CD4-positive, alpha-beta memory T cell (primary cell): Measurements from ENCODE around the gene HSP90AB1. TPM values are rescaled to one million over a fixed set of nuclear protein-coding genes. Genes with fewer than 3 reads are reported as not detected.

Experiments used
- CTCF ChIA-PET: fragments of 350-600 bp; sonication (Branson Sonifier 250); formaldehyde crosslinking; loops from one replicate; lab custom pipeline; 2021; ENCODE audit warnings: inconsistent platforms; ENCODE audit not compliant: partially characterized antibody; lab: Charles Lee
- POLR2A ChIA-PET: fragments of 350-600 bp; sonication (Branson Sonifier 250); formaldehyde crosslinking; loops from one replicate; lab custom pipeline; 2021; ENCODE audit not compliant: partially characterized antibody; lab: Charles Lee
- DNase-seq, 5 donors: peaks; one replicate each; pipeline versions ENCODE4 v3.0.0 to v3.0.0-alpha.2; 2020 to 2022; ENCODE audit warnings: mixed read lengths in 1 of 5
- H3K27ac ChIP-seq: one replicate; pipeline ENCODE4 v1.7.0; 2013; ENCODE audit warnings: low read depth, low read length
- H3K27me3 ChIP-seq: 2 replicates; pipeline ENCODE4 v1.7.0; 2013; ENCODE audit warnings: mild to moderate bottlenecking, low read length, moderate library complexity; ENCODE audit not compliant: insufficient read depth
- H3K36me3 ChIP-seq: 2 replicates; pipeline ENCODE4 v1.7.0; 2013; ENCODE audit warnings: mild to moderate bottlenecking, low read length, moderate library complexity; ENCODE audit not compliant: insufficient read depth
- H3K4me1 ChIP-seq: 2 replicates; pipeline ENCODE4 v1.7.0; 2013; ENCODE audit warnings: mild to moderate bottlenecking, low read length, moderate library complexity; ENCODE audit not compliant: insufficient read depth
- H3K4me3 ChIP-seq, 2 donors: one replicate each; pipeline ENCODE4 v1.7.0; 2013; ENCODE audit warnings: low read length in 2 of 2, mild to moderate bottlenecking in 1 of 2
- H3K9me3 ChIP-seq, 2 donors: one replicate each; pipeline ENCODE4 v1.7.0; 2013; ENCODE audit warnings: low read length in 2 of 2, control low read depth in 1 of 2; ENCODE audit not compliant: control insufficient read depth in 1 of 2
- H3K27ac Mint-ChIP-seq, 7 donors: one replicate each; pipeline ENCODE4 v1.8.0; 2020 to 2021; ENCODE audit warnings: mixed read lengths in 7 of 7, mild to moderate bottlenecking in 6 of 7, inconsistent platforms in 3 of 7, moderate library complexity in 3 of 7
- H3K27me3 Mint-ChIP-seq, 2 donors: one replicate each; pipeline ENCODE4 v1.8.0; 2020 to 2021; ENCODE audit warnings: mixed read lengths in 2 of 2
- H3K36me3 Mint-ChIP-seq, 2 donors: one replicate each; pipeline ENCODE4 v1.8.0; 2020 to 2021; ENCODE audit warnings: mixed read lengths in 2 of 2, inconsistent platforms in 1 of 2, mild to moderate bottlenecking in 1 of 2
- H3K4me1 Mint-ChIP-seq, 4 donors: one replicate each; pipeline ENCODE4 v1.8.0; 2020 to 2021; ENCODE audit warnings: mixed read lengths in 4 of 4, mild to moderate bottlenecking in 1 of 4
- H3K4me3 Mint-ChIP-seq, 8 donors: one replicate each; pipeline ENCODE4 v1.8.0; 2020 to 2021; ENCODE audit warnings: mixed read lengths in 8 of 8, mild to moderate bottlenecking in 7 of 8, moderate library complexity in 6 of 8, inconsistent platforms in 3 of 8
- H3K9me3 Mint-ChIP-seq, 8 donors: one replicate each; pipeline ENCODE4 v1.8.0; 2020 to 2021; ENCODE audit warnings: mixed read lengths in 8 of 8, mild to moderate bottlenecking in 5 of 8, inconsistent platforms in 3 of 8, moderate library complexity in 1 of 8
- intact Hi-C: fragments of 100-400 bp; cut with micrococcal nuclease; formaldehyde crosslinking; loops from one replicate; pipeline ENCODE4 v1.15.1; 2023
- polyA plus RNA-seq, 2 donors: library from polyadenylated mRNA; unstranded; fragments of 300-500 nt; fragmentation: Illumina TruSeq; gene quantifications; one replicate each; pipeline ENCODE4 v1.2.3, GENCODE V29; 2021
- total RNA-seq, 2 experiments: library from RNA; stranded (reverse); gene quantifications; one replicate each; pipeline ENCODE4 v1.2.3, GENCODE V29; 2021

The HSP90AB1 gene
- total and polyA plus RNA-seq, 4 experiments from 2014 or later, result 303 to 432 (median 354) TPM

GRCh38 chr6:44245391-44245911 is 1.4 kb upstream of the HSP90AB1 start:
- Histone ChIP-seq H3K4me1 (peaks cover 33% of the 10 kb centered on the region), H3K9me3 (no peaks in the 10 kb centered on the region), H3K4me3 (peak overlapping the region in 1 of 2 donors; percentile 96), H3K27ac (peak overlapping the region; percentile 97), H3K36me3 (peaks cover 15% of the 10 kb centered on the region), H3K27me3 (no peaks in the 10 kb centered on the region)
- no peak for DNase-seq
- Mint-ChIP-seq H3K9me3 (peaks cover 0 to 8% (median 0%) of the 10 kb centered on the region in 8 donors), H3K27ac (peak overlapping the region; percentile 57 to 99 (median 95)), H3K4me3 (peak overlapping the region; percentile 97 to 100 (median 99)), H3K36me3 (peaks cover 19 to 44% of the 10 kb centered on the region in 2 donors), H3K27me3 (peaks cover 2 to 4% of the 10 kb centered on the region in 2 donors), H3K4me1 (peaks cover 24 to 50% (median 34%) of the 10 kb centered on the region in 4 donors)
- CTCF ChIA-PET, result interaction anchor here (1.1 to 5.5 kb wide), 7 partner anchors 8 to 73 kb away, joined by 3 to 68 read pairs (median 11); partner anchors contain the start of genes SLC29A1 and SLC35B2
- POLR2A ChIA-PET, result interaction anchor here (1.4 to 6.3 kb wide), 10 partner anchors 8 to 616 kb away, joined by 4 to 217 read pairs (median 40); partner anchors contain the start of genes AARS2, NFKBIE, SLC29A1 and SLC35B2
- intact Hi-C loops, result loop anchor here (5.0 kb wide), 1 partner anchor 608 kb away; the partner anchor contains the start of gene MAD2L1BP

GRCh38 chr6:44245912-44246662 is 814 bp upstream of the HSP90AB1 start:
- H3K9me3 ChIP-seq, result no peaks in the 10 kb centered on the region
- peak; percentile 80 to 85 (median 82) for DNase-seq
- H3K36me3 Mint-ChIP-seq, result peaks cover 25 to 50% of the 10 kb centered on the region in 2 donors
- H3K27ac Mint-ChIP-seq, result peak overlapping the region; percentile 95 to 99 (median 99)
- H3K4me1 ChIP-seq, result peaks cover 33% of the 10 kb centered on the region
- H3K4me1 Mint-ChIP-seq, result peaks cover 24 to 55% (median 34%) of the 10 kb centered on the region in 4 donors
- H3K27ac ChIP-seq, result peak overlapping the region; percentile 97
- peaks cover 21% of the 10 kb centered on the region for H3K36me3 ChIP-seq
- ChIA-PET POLR2A (interaction anchor here (0.7 to 6.3 kb wide), 25 partner anchors 8 to 1317 kb away, joined by 3 to 217 read pairs (median 8); partner anchors contain the start of genes AARS2, CDC5L, CNPY3 and GTPBP2), CTCF (interaction anchor here (1.1 to 5.5 kb wide), 7 partner anchors 8 to 74 kb away, joined by 3 to 68 read pairs (median 11); partner anchors contain the start of genes SLC29A1 and SLC35B2)
- peaks cover 0 to 8% (median 0%) of the 10 kb centered on the region in 8 donors for H3K9me3 Mint-ChIP-seq
- H3K4me3 ChIP-seq, result peak overlapping the region; percentile 83 to 96
- peak overlapping the region; percentile 97 to 100 (median 99) for H3K4me3 Mint-ChIP-seq
- H3K27me3 ChIP-seq, result no peaks in the 10 kb centered on the region
- peaks cover 2 to 4% of the 10 kb centered on the region in 2 donors for H3K27me3 Mint-ChIP-seq
- intact Hi-C loops, result loop anchor here (1.0 to 5.0 kb wide), 3 partner anchors 23 to 609 kb away; partner anchors contain the start of genes AARS2, MAD2L1BP and SLC29A1

- Histone ChIP-seq H3K9me3 (no peaks in the 10 kb centered on the region), H3K27me3 (no peaks in the 10 kb centered on the region), H3K4me1 (peaks cover 33% of the 10 kb centered on the region), H3K36me3 (peaks cover 35% of the 10 kb centered on the region), H3K4me3 (peak overlapping the region; percentile 83 to 96), H3K27ac (peak overlapping the region; percentile 97)
- DNase-seq, result peak; percentile 84 to 94 (median 87)
- Mint-ChIP-seq H3K27me3 (peaks cover 2 to 4% of the 10 kb centered on the region in 2 donors), H3K4me3 (peak overlapping the region; percentile 97 to 100 (median 99)), H3K4me1 (peaks cover 27 to 66% (median 39%) of the 10 kb centered on the region in 4 donors), H3K36me3 (peaks cover 38 to 64% of the 10 kb centered on the region in 2 donors), H3K27ac (peak overlapping the region; percentile 95 to 99 (median 99)), H3K9me3 (peaks cover 0 to 8% (median 0%) of the 10 kb centered on the region in 8 donors)
- intact Hi-C loops, result loop anchor here (1.0 to 5.0 kb wide), 6 partner anchors 9 to 610 kb away; partner anchors contain the start of genes AARS2, MAD2L1BP, MRPL14 and NFKBIE
- CTCF ChIA-PET, result interaction anchor here (1.6 to 5.5 kb wide), 5 partner anchors 8 to 25 kb away, joined by 7 to 68 read pairs (median 18); partner anchors contain the start of genes SLC29A1 and SLC35B2
- POLR2A ChIA-PET, result interaction anchor here (0.7 to 6.3 kb wide), 25 partner anchors 10 to 1465 kb away, joined by 3 to 217 read pairs (median 8); partner anchors contain the start of genes AARS2, CDC5L, CNPY3 and GTPBP2
These were observed 719 bp downstream of the HSP90AB1 start for GRCh38 chr6:44247338-44248302.

- Histone ChIP-seq H3K9me3 (no peaks in the 10 kb centered on the region), H3K4me1 (peaks cover 33% of the 10 kb centered on the region), H3K27ac (peak overlapping the region; percentile 97), H3K36me3 (peaks cover 44% of the 10 kb centered on the region), H3K4me3 (peak overlapping the region; percentile 83 to 96), H3K27me3 (no peaks in the 10 kb centered on the region)
- ChIA-PET CTCF (interaction anchor here (3.0 to 5.5 kb wide), 2 partner anchors 7 to 11 kb away, joined by 18 to 68 read pairs; partner anchors contain the start of gene SLC35B2), POLR2A (interaction anchor here (1.3 to 6.3 kb wide), 7 partner anchors 9 to 613 kb away, joined by 3 to 217 read pairs (median 71); partner anchors contain the start of genes MAD2L1BP, NFKBIE, SLC29A1 and SLC35B2)
- no peak for DNase-seq
- intact Hi-C loops, result loop anchor here (5.0 kb wide), 1 partner anchor 611 kb away; the partner anchor contains the start of gene MAD2L1BP
- peaks cover 2 to 4% of the 10 kb centered on the region in 2 donors for H3K27me3 Mint-ChIP-seq
- H3K4me3 Mint-ChIP-seq, result peak overlapping the region; percentile 97 to 100 (median 99)
- peaks cover 47 to 74% of the 10 kb centered on the region in 2 donors for H3K36me3 Mint-ChIP-seq
- H3K9me3 Mint-ChIP-seq, result peaks cover 0 to 8% (median 0%) of the 10 kb centered on the region in 8 donors
- H3K27ac Mint-ChIP-seq, result peak overlapping the region; percentile 90 to 99 (median 99)
- peaks cover 32 to 76% (median 46%) of the 10 kb centered on the region in 4 donors for H3K4me1 Mint-ChIP-seq
These were observed 1.7 kb downstream of the HSP90AB1 start for GRCh38 chr6:44248579-44248978.

GRCh38 chr6:44249082-44249748 is 2.3 kb downstream of the HSP90AB1 start:
- H3K4me3 Mint-ChIP-seq, result peak overlapping the region; percentile 97 to 100 (median 99)
- no peak for DNase-seq
- H3K27ac Mint-ChIP-seq, result peak overlapping the region in 6 of 7 donors; percentile 90 to 99 (median 99)
- H3K27me3 Mint-ChIP-seq, result peaks cover 2 to 4% of the 10 kb centered on the region in 2 donors
- H3K27ac ChIP-seq, result peak overlapping the region; percentile 97
- POLR2A ChIA-PET, result interaction anchor here (1.3 to 6.3 kb wide), 5 partner anchors 8 to 77 kb away, joined by 3 to 217 read pairs (median 71); partner anchors contain the start of genes NFKBIE and SLC35B2
- peaks cover 0 to 8% (median 0%) of the 10 kb centered on the region in 8 donors for H3K9me3 Mint-ChIP-seq
- CTCF ChIA-PET, result interaction anchor here (5.5 kb wide), 1 partner anchor 6 kb away, joined by 68 read pairs; the partner anchor contains the start of gene SLC35B2
- no peaks in the 10 kb centered on the region for H3K9me3 ChIP-seq
- H3K36me3 Mint-ChIP-seq, result peaks cover 50 to 79% of the 10 kb centered on the region in 2 donors
- no peak overlapping the region for H3K4me3 ChIP-seq
- H3K4me1 Mint-ChIP-seq, result peaks cover 32 to 81% (median 49%) of the 10 kb centered on the region in 4 donors
- no peaks in the 10 kb centered on the region for H3K27me3 ChIP-seq
- H3K36me3 ChIP-seq, result peaks cover 50% of the 10 kb centered on the region
- peaks cover 33% of the 10 kb centered on the region for H3K4me1 ChIP-seq
- intact Hi-C loops, result loop anchor here (5.0 kb wide), 1 partner anchor 612 kb away; the partner anchor contains the start of gene MAD2L1BP
